Lower lobe of right lung (tissue), 2 donors: ENCODE measurements around the gene DHRS3. TPM values are rescaled to one million over a fixed set of nuclear protein-coding genes. Genes with fewer than 3 reads are reported as not detected.

ENCODE experiments used
- ATAC-seq, 2 donors: fragments of 200-7000 bp; cut with Tn5 transposase; one replicate each; pipeline ENCODE4 v1.9.1; 2020 to 2022; ENCODE audit warnings: mild to moderate bottlenecking in 2 of 2, moderate library complexity in 2 of 2
- DNase-seq: peaks from one replicate; pipeline ENCODE4 v3.0.0-alpha.2; 2020
- H3K27ac ChIP-seq: fragments of 200-600 bp; one replicate; pipeline ENCODE4 v1.8.0; 2022
- H3K27me3 ChIP-seq: fragments of 200-600 bp; one replicate; pipeline ENCODE4 v1.8.0; 2022; ENCODE audit warnings: low read depth
- H3K36me3 ChIP-seq: fragments of 200-600 bp; one replicate; pipeline ENCODE4 v1.8.0; 2022; ENCODE audit warnings: mild to moderate bottlenecking
- H3K4me1 ChIP-seq: fragments of 200-600 bp; one replicate; pipeline ENCODE4 v1.8.0; 2022
- H3K4me3 ChIP-seq: fragments of 200-600 bp; one replicate; pipeline ENCODE4 v1.8.0; 2022; ENCODE audit warnings: mild to moderate bottlenecking
- H3K9me3 ChIP-seq: fragments of 200-600 bp; one replicate; pipeline ENCODE4 v1.8.0; 2022
- intact Hi-C: fragments of 100-400 bp; cut with DNase I; formaldehyde crosslinking; loops from one replicate; pipeline ENCODE4 v1.11.0; 2022
- total RNA-seq: library from RNA; stranded (reverse); fragmentation: NEBNext Ultra II Directional; extraction: Animal tissue kit (Norgen Biotek cat#: 25700); gene quantifications from one replicate; pipeline ENCODE4 v1.2.1, GENCODE V29; 2021
- TF ChIP-seq, protein P1 (sequence below): fragments of 200-600 bp; IDR thresholded peaks from one replicate; pipeline ENCODE4 v1.8.0; 2022; ENCODE audit warnings: antibody characterized with exemption, mild to moderate bottlenecking
- donor health status: DM: no; HTN: yes; CAD: no; lungs with severe emphysema.

DHRS3 gene
- total RNA-seq, 1 donor from 2014 or later = 135 TPM

GRCh38 chr1:12643785-12644184, 25.8 kb upstream of the DHRS3 start, which contains the start of gene AADACL4:
AADACL4 (plus strand) TSS chr1:12644085; CDS start chr1:12644547, 462 bp downstream.
- Histone ChIP-seq H3K27ac (no peak within 1 kb of the TSS), H3K4me1 (no peaks in the 10 kb centered on the region), H3K4me3 (no peak within 1 kb of the TSS), H3K9me3 (peaks cover 26% of the 10 kb centered on the region), H3K36me3 (no peaks in the 10 kb centered on the region), H3K27me3 (no peaks in the 10 kb centered on the region)
- ATAC-seq = no peak
- intact Hi-C loops = no loop called here
- TF ChIP-seq, protein P1, sequence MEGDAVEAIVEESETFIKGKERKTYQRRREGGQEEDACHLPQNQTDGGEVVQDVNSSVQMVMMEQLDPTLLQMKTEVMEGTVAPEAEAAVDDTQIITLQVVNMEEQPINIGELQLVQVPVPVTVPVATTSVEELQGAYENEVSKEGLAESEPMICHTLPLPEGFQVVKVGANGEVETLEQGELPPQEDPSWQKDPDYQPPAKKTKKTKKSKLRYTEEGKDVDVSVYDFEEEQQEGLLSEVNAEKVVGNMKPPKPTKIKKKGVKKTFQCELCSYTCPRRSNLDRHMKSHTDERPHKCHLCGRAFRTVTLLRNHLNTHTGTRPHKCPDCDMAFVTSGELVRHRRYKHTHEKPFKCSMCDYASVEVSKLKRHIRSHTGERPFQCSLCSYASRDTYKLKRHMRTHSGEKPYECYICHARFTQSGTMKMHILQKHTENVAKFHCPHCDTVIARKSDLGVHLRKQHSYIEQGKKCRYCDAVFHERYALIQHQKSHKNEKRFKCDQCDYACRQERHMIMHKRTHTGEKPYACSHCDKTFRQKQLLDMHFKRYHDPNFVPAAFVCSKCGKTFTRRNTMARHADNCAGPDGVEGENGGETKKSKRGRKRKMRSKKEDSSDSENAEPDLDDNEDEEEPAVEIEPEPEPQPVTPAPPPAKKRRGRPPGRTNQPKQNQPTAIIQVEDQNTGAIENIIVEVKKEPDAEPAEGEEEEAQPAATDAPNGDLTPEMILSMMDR = no peak
- DNase-seq = no peak

GRCh38 chr1:12643079-12643478, 25.1 kb upstream of the DHRS3 start:
- no peaks in the 10 kb centered on the region for H3K36me3 ChIP-seq
- intact Hi-C loops = no loop called here
- H3K4me1 ChIP-seq = no peaks in the 10 kb centered on the region
- TF ChIP-seq, protein P1 = no peak
- no peak overlapping the region for H3K4me3 ChIP-seq
- DNase-seq = no peak
- no peak for ATAC-seq
- peaks cover 26% of the 10 kb centered on the region for H3K9me3 ChIP-seq
- H3K27ac ChIP-seq = no peak overlapping the region
- no peaks in the 10 kb centered on the region for H3K27me3 ChIP-seq

DNA sequence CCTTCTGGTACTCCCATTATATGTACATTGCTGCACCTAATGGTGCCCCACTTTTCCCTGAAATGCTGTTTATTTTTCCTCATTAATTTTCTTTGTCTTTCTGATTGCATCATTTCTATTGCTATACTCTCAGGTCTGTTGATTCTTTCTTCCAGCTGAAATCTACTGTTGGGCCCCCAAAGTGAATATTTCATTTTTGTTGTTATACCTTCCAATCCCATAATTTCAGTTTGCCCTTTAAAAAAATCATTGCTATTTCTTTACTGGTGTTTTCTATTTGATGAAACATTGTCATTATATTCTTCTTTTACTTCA, 22.9 kb upstream of the DHRS3 start:
- ATAC-seq = no peak
- no peak overlapping the region for H3K4me3 ChIP-seq
- H3K36me3 ChIP-seq = no peaks in the 10 kb centered on the region
- no peak overlapping the region for H3K27ac ChIP-seq
- H3K9me3 ChIP-seq = peaks cover 26% of the 10 kb centered on the region
- TF ChIP-seq, protein P1 = no peak
- no peak for DNase-seq
- peaks cover 8% of the 10 kb centered on the region for H3K4me1 ChIP-seq
- intact Hi-C loops = no loop called here
- H3K27me3 ChIP-seq = no peaks in the 10 kb centered on the region

DNA sequence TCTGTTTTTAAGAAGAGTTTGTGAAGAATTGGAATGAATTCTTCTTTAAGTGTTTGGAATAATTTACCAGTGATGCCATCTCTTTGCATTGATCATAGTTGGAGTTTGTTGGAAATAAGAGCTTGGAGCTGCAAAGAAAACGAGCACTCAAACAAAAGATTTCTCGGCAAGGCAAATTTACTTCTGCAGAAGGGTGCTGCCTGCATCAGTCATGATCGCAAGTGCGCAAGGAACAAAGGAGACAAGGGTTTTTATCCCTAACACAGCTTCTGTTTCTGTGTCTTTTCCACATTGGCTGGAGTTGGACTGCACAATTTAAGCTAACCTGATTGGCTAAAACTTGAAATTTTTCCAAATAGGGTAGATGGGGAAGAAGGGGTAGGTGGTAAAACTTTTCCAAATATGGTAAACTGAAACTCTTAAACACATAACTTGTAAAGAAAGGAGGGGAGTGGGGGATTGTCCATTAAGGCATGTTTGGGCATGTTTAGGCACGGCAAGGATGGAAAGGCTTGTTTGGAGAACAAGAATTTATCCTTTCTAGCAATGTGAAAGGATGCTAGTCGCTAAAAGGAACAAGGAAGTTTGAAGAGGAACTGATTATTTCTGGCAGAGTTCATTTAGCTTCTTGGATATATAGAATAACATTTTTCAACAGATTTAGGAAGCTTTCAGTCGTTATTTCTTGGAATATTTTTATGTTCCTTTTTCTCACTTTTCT, 22.4 kb upstream of the DHRS3 start:
- H3K4me1 ChIP-seq = peaks cover 8% of the 10 kb centered on the region
- no peaks in the 10 kb centered on the region for H3K36me3 ChIP-seq
- TF ChIP-seq, protein P1 = no peak
- DNase-seq (no peak), ATAC-seq (no peak)
- H3K27me3 ChIP-seq = no peaks in the 10 kb centered on the region
- intact Hi-C loops = no loop called here
- peaks cover 26% of the 10 kb centered on the region for H3K9me3 ChIP-seq
- no peak overlapping the region for H3K27ac ChIP-seq
- H3K4me3 ChIP-seq = no peak overlapping the region

GRCh38 chr1:12637693-12638092, 19.7 kb upstream of the DHRS3 start:
- ATAC-seq (no peak), DNase-seq (peak; percentile 3)
- H3K36me3 ChIP-seq = no peaks in the 10 kb centered on the region
- H3K27me3 ChIP-seq = no peaks in the 10 kb centered on the region
- H3K9me3 ChIP-seq = peaks cover 26% of the 10 kb centered on the region
- TF ChIP-seq, protein P1 = no peak
- peaks cover 8% of the 10 kb centered on the region for H3K4me1 ChIP-seq
- no peak overlapping the region for H3K4me3 ChIP-seq
- no peak overlapping the region for H3K27ac ChIP-seq
- intact Hi-C loops = no loop called here
